WERI-Rb-1 (cell line): Measurements from ENCODE around the gene DCHS2.

ENCODE experiments used
- DNase-seq: peaks from one replicate; pipeline ENCODE4 v3.0.0-alpha.2; 2020
- H3K27ac ChIP-seq: fragments of 250-450 bp; sonication (Bioruptor Pico); 2 replicates; pipeline ENCODE4 v1.5.1; 2020; ENCODE audit warnings: mild to moderate bottlenecking, moderate library complexity
- H3K27me3 ChIP-seq: fragments of 250-450 bp; sonication (Bioruptor Pico); 2 replicates; pipeline ENCODE4 v1.5.1; 2021; ENCODE audit warnings: mild to moderate bottlenecking, low read depth, moderate library complexity; ENCODE audit not compliant: insufficient read depth, severe bottlenecking
- H3K36me3 ChIP-seq: fragments of 250-450 bp; sonication (Bioruptor Pico); 2 replicates; pipeline ENCODE4 v1.5.1; 2020; ENCODE audit warnings: mild to moderate bottlenecking, moderate library complexity
- H3K4me3 ChIP-seq: 2 replicates; pipeline ENCODE4 v1.5.1; 2011; ENCODE audit warnings: low read depth, mild to moderate bottlenecking, control low read depth, low read length
- H3K9me3 ChIP-seq: fragments of 250-450 bp; sonication (Bioruptor Pico); 2 replicates; pipeline ENCODE4 v1.5.1; 2021; ENCODE audit warnings: mild to moderate bottlenecking, moderate library complexity; ENCODE audit not compliant: severe bottlenecking
- CTCF ChIP-seq: IDR thresholded peaks from 2 replicates; pipeline ENCODE4 v1.5.1; 2011; ENCODE audit warnings: low read depth, mild to moderate bottlenecking, control low read depth, inconsistent platforms, low read length

DCHS2 gene

GRCh38 chr4:154456889-154457288 is 34.7 kb downstream of the DCHS2 start:
- Histone ChIP-seq H3K4me3 (no peak overlapping the region), H3K27me3 (peaks cover 4% of the 10 kb centered on the region)
- TF ChIP-seq CTCF: no peak

GRCh38 chr4:154456240-154456639 is 35.4 kb downstream of the DCHS2 start:
- no peak overlapping the region for H3K27ac ChIP-seq
- peaks cover 4% of the 10 kb centered on the region for H3K27me3 ChIP-seq
- no peak for DNase-seq
- H3K4me3 ChIP-seq: no peak overlapping the region
- TF ChIP-seq CTCF: no peak
- no peaks in the 10 kb centered on the region for H3K36me3 ChIP-seq
- no peaks in the 10 kb centered on the region for H3K9me3 ChIP-seq

More at GRCh38 chr4:154456889-154457288, 34.7 kb downstream of the DCHS2 start:
- no peak for DNase-seq
- Histone ChIP-seq H3K9me3 (no peaks in the 10 kb centered on the region), H3K36me3 (no peaks in the 10 kb centered on the region), H3K27ac (no peak overlapping the region)

- no peak for DNase-seq
- TF ChIP-seq CTCF: no peak
- H3K4me3 ChIP-seq: no peak overlapping the region
- no peak overlapping the region for H3K27ac ChIP-seq
- peaks cover 2% of the 10 kb centered on the region for H3K27me3 ChIP-seq
- no peaks in the 10 kb centered on the region for H3K9me3 ChIP-seq
- H3K36me3 ChIP-seq: no peaks in the 10 kb centered on the region
Observed at GRCh38 chr4:154455111-154455510, 36.5 kb downstream of the DCHS2 start.

- H3K36me3 ChIP-seq: no peaks in the 10 kb centered on the region
- no peak for DNase-seq
- no peak overlapping the region for H3K27ac ChIP-seq
- no peak overlapping the region for H3K4me3 ChIP-seq
- TF ChIP-seq CTCF: no peak
- no peaks in the 10 kb centered on the region for H3K9me3 ChIP-seq
- H3K27me3 ChIP-seq: peaks cover 2% of the 10 kb centered on the region
Observed at GRCh38 chr4:154454710-154455109, 36.9 kb downstream of the DCHS2 start.

- peaks cover 2% of the 10 kb centered on the region for H3K27me3 ChIP-seq
- no peaks in the 10 kb centered on the region for H3K9me3 ChIP-seq
- no peak overlapping the region for H3K4me3 ChIP-seq
- DNase-seq: no peak
- TF ChIP-seq CTCF: no peak
- H3K36me3 ChIP-seq: no peaks in the 10 kb centered on the region
- no peak overlapping the region for H3K27ac ChIP-seq
Observed at GRCh38 chr4:154452798-154453346, 38.7 kb downstream of the DCHS2 start.

- Histone ChIP-seq H3K27me3 (peaks cover 2% of the 10 kb centered on the region), H3K36me3 (no peaks in the 10 kb centered on the region), H3K4me3 (no peak overlapping the region), H3K9me3 (no peaks in the 10 kb centered on the region), H3K27ac (no peak overlapping the region)
- no peak for DNase-seq
- TF ChIP-seq CTCF: no peak
Observed at GRCh38 chr4:154450966-154451365, 40.6 kb downstream of the DCHS2 start.
